Bronchial epithelial cell (primary cell): ENCODE data around the gene STOX1. TPM values are rescaled to one million over a fixed set of nuclear protein-coding genes. Genes with fewer than 3 reads are reported as not detected.
"Not testable (repeated sequence)": the region's sequence is repeated elsewhere in the genome, so short reads cannot be mapped to it uniquely, and the experiment has no call there.

ENCODE experiments used
- DNase-seq: peaks from one replicate; pipeline ENCODE4 v3.0.0-alpha.2; 2010; ENCODE audit warnings: low read depth
- FAIRE-seq: peaks from 2 replicates; lab custom pipeline; 2011; peaks lifted over from hg19 to GRCh38; lab: Jason Lieb, UNC
- H3K27me3 ChIP-seq: 2 replicates; pipeline ENCODE4 v1.5.1; 2011; ENCODE audit warnings: low read length; ENCODE audit not compliant: control insufficient read depth, insufficient read depth
- H3K36me3 ChIP-seq: 2 replicates; pipeline ENCODE4 v1.5.1; 2011; ENCODE audit warnings: low read length; ENCODE audit not compliant: control insufficient read depth, insufficient read depth
- H3K4me3 ChIP-seq: 2 replicates; pipeline ENCODE4 v1.5.1; 2011; ENCODE audit warnings: mild to moderate bottlenecking, low read depth, low read length, control low read depth
- total RNA-seq: library from RNA; depleted of rRNA; stranded (reverse); fragments of >200 nt; gene quantifications from 2 replicates; pipeline ENCODE4 v1.2.1, GENCODE V29; 2014
- TF ChIP-seq, protein P1 (sequence below): IDR thresholded peaks from 2 replicates; pipeline ENCODE4 v1.5.1; 2011; ENCODE audit warnings: mild to moderate bottlenecking, moderate library complexity, low read length, control low read depth, inconsistent platforms; ENCODE audit not compliant: insufficient read depth, severe bottlenecking

The STOX1 gene
- total RNA-seq, 1 donor from 2014 or later, result under 0.01 TPM

DNA sequence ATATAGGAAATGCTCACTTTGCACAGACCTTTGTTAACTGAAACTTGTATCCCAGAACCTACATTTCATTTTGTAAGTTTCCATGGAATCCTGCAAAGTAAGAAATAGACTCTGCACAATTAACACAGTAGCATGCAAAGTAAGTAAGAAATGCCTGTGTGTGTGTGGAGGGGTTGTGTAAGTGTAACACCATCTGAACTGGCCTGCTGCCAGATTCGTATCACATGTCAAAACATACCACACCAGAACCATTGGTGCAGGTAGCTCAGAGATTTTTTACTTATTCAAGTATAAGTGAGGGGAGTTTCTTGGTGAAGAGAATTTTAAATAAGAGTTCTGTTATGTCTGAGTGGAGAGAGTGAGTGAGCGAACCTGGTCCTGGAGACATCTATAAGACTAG is 110.8 kb downstream of the STOX1 start:
- FAIRE-seq, result no peak
- no peak overlapping the region for H3K4me3 ChIP-seq
- DNase-seq, result no peak
- no peaks in the 10 kb centered on the region for H3K27me3 ChIP-seq
- TF ChIP-seq, protein P1, sequence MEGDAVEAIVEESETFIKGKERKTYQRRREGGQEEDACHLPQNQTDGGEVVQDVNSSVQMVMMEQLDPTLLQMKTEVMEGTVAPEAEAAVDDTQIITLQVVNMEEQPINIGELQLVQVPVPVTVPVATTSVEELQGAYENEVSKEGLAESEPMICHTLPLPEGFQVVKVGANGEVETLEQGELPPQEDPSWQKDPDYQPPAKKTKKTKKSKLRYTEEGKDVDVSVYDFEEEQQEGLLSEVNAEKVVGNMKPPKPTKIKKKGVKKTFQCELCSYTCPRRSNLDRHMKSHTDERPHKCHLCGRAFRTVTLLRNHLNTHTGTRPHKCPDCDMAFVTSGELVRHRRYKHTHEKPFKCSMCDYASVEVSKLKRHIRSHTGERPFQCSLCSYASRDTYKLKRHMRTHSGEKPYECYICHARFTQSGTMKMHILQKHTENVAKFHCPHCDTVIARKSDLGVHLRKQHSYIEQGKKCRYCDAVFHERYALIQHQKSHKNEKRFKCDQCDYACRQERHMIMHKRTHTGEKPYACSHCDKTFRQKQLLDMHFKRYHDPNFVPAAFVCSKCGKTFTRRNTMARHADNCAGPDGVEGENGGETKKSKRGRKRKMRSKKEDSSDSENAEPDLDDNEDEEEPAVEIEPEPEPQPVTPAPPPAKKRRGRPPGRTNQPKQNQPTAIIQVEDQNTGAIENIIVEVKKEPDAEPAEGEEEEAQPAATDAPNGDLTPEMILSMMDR, result no peak
- H3K36me3 ChIP-seq, result peaks cover 8% of the 10 kb centered on the region

DNA sequence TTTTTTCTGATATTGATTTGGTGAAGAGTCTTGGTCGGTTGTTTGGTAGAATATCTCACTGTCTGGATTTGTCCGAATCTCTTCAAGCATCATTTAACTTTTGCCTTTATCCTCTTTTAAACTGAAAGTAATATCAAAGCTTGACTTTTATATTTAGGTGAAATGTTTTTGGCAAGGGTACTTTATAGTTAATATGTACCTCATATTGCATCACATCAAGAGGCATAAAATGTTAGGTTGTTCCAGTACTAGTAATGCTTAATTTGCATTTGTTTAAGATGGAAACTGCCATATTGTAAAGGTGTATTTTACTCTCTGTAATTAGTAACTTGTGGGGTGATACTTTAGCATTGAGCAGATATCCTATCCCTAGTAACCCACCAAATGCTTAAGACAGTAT is 111.6 kb downstream of the STOX1 start:
- H3K36me3 ChIP-seq, result peaks cover 9% of the 10 kb centered on the region
- FAIRE-seq (no peak), DNase-seq (no peak)
- no peak overlapping the region for H3K4me3 ChIP-seq
- no peaks in the 10 kb centered on the region for H3K27me3 ChIP-seq
- TF ChIP-seq, protein P1, result no peak

DNA sequence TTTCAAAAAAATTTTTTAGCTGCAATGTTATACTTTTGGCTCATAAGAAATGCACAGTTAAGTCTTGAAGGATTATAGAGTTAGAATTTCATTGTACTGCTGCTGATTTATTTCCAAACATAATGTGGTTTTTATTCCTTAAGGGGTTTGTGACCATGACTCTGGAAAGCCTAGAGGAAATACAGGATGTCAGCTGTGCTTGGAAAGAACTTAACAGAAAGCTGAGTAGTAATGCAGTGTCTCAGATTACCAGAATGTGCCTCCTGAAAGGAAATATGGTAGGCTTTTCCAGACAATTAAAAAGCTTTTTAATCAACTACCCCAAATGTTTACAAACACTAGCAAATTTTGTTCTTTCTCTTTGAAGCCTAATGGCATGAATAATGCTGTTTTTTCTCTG is 113.6 kb downstream of the STOX1 start:
- not testable (repeated sequence) for H3K4me3 ChIP-seq, H3K36me3 ChIP-seq, H3K27me3 ChIP-seq, FAIRE-seq, DNase-seq

Other genes with a start within 250 kb of the STOX1 start
- gene CCAR1, start 106.3 kb upstream of the STOX1 start, total RNA-seq, result 19.2 and 33.0 TPM in 2 replicates
- gene DDX50, start 73.8 kb downstream of the STOX1 start, total RNA-seq, result 47.9 and 73.7 TPM in 2 replicates
- 148 and 193 TPM in 2 replicates for gene DDX21, start 128.6 kb downstream of the STOX1 start, total RNA-seq
- 11.8 and 18.6 TPM in 2 replicates for gene KIFBP, start 161.3 kb downstream of the STOX1 start, total RNA-seq